ENCODE measurements around the gene PACSIN1.
"Not testable (repeated sequence)": the region's sequence is repeated elsewhere in the genome, so short reads cannot be mapped to it uniquely, and the experiment has no call there.

The PACSIN1 gene

GRCh38 chr6:34484899-34485298 lies 19.0 kb downstream of the PACSIN1 start:
- no peak for DNase-seq (ENCODE audit: low read depth, low spot score)

GRCh38 chr6:34485321-34486060 lies 19.6 kb downstream of the PACSIN1 start:
- DNase-seq (ENCODE audit: low read depth, low spot score), result no peak

GRCh38 chr6:34486106-34486740 lies 20.3 kb downstream of the PACSIN1 start:
- no peak for DNase-seq (ENCODE audit: low read depth, low spot score)

DNA sequence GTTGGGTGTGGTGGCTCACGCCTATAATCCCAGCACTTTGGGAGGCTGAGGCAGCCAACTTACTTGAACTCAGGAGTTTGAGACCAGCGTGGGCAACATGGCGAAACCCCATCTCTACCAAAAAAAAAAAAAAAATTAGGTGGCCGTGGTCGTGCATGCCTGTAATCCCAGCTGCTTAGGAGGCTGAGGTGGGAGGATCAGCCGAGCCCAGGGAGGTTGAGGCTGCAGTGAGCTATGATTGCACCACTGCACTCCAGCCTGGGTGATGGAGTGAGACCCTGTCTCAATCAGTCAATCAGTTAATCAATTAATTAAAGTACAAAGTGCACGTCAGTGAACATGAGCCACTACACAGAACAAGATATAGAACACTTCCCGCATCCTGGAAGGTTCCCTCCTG lies 21.0 kb downstream of the PACSIN1 start:
- DNase-seq (ENCODE audit: low read depth, low spot score), result not testable (repeated sequence)

DNA sequence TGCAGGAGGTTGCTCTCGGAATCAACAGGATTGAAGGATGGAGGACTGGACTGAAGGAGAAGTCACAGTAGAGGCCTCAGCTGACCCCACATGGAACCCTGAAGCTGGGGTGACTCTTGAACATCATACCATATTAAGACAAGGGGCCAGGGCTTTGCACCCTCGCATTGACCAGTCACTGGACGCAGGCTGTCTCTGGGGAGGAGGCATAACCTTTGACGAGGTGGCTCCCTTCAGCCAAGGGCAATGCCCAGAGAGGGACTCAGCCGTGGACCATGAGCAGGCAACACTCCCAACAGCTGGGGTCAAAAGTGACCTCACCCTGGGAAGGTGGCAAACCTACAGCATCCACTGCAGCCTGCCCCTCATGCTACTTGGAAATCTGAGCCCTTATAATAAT lies 21.7 kb downstream of the PACSIN1 start:
- no peak for DNase-seq (ENCODE audit: low read depth, low spot score)

DNA sequence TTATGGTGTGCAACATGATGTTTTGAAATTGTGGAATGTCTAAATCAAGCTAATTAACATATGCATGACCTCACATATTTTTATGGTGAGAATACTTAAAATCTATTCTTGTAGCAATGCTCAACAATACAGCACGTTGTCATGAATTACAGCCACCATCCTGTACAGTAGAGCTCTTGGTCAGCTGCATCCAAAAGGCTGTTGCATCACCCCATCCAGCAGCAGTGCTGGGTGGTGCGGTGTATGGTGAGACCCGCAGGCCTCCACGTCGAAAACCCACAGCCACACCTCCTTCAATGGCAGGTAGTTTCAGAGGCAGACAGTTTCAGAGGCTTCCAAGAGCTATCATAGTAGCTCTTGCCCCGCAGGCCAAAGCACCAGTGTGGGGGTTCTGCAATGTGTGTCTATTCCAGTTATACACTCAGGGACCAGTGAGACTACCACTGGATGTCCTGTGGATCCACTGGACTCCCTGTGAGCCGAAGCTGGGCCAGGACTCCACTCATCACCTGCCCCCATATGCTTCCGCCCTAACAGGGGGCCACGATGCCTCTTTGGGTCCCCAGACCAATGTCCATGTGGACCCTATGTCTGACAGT lies 23.4 kb downstream of the PACSIN1 start:
- DNase-seq (ENCODE audit: low read depth, low spot score), result no peak

DNA sequence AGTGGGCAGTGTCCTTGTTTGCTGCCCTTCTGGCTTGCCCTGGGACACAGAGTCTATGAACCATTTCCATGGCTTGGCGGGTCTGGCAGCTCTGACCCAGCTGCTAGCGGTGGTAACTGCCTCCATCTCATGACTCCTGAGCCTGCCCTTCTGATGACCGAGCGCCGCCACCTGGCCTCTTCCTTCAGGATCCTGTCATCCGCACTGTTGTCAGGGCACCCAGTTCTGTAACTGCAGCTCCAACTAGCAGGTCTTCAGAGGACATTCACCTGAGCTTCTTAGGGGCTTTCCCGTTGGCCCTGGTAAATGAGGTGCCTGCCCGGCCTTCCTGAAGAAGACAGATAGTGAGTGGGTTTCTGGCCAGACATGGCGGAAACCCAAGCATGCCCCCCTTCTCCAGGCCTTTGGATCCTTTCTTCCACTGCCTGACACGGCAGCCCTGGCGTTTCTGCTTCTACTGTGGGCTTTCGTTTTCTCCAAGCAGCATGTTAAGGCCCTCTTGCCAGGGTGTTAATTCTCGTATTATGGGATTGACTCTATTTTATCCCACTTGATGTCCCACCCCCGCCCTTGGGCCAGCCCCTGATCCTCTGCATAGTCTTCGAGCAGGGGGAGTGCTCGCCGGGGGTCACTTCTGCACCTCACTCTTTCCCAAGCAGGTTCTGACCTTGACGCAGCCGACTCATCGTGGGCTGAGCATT lies 24.7 kb downstream of the PACSIN1 start:
- DNase-seq (ENCODE audit: low read depth, low spot score), result no peak

DNA sequence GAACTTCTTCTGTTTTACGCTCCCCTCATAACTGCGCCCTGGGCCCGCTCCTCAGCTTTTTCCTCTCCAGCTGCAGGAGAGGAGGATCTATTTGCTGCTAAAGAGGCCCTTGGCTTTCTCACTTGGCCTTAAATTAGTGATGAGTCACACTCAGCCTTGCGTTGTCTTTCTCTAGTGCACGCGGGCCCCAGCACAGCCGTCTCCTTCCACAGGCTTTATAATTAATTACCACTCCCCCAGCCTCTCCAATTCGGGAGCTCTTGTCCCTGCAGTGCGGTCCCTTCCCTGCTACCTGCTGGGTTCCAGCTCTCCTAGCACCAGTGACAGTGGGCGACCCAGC lies 25.2 kb downstream of the PACSIN1 start:
- DNase-seq (ENCODE audit: low read depth, low spot score), result no peak

GRCh38 chr6:34493344-34493743 lies 27.5 kb downstream of the PACSIN1 start:
- no peak for DNase-seq (ENCODE audit: low read depth, low spot score)

- no peak for DNase-seq (ENCODE audit: low read depth, low spot score)
Observed at GRCh38 chr6:34494973-34495372, 29.1 kb downstream of the PACSIN1 start.

DNA sequence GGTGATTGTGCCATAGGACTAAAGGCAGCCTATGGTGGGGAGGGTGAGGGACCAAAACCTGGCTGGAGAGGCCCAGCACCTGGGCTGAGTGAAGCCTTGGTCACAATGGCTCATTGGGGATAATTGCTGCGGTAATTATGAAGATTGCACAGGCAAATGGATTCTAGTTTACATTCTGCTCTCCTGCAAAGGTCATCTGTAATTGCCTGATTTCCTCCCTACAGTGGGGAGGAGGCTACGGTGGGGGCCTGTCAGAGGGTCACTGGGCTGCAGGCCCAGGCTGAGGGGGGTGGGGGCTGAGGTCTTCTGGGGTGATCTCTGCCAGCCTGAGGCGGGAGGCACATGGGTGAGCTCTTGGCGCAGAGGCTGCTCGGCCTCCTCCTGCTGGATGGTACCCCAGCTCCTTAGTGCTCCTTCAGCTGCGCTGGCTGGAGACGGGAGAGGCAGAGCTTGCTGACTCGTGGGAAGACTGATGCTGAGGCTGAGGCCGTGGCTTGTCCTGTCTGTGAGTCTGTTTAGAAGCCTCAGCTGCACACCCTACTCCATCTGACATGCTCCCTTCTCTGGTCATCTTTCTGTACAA lies 30.3 kb downstream of the PACSIN1 start:
- no peak for DNase-seq (ENCODE audit: low read depth, low spot score)

DNA sequence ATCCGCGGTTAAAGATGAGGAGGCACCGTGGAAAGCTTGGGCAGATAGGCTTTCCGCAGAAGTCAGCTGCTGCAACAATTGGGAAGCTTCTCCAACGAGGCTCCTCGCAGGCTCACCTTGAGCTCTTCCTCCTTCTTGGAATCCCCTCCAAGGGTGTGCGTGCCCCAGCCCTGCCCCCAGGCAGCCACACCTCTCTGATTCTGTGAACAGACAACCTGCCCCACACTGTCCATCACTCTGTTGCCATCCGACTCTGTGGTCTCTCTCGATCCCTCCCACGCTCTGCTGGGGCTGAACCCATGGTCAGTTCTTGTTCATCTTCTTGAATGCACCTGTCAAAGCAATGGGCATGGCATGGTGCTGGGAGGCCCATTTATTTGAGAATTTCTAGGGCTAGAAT lies 31.5 kb downstream of the PACSIN1 start:
- DNase-seq (ENCODE audit: low read depth, low spot score), result no peak

DNA sequence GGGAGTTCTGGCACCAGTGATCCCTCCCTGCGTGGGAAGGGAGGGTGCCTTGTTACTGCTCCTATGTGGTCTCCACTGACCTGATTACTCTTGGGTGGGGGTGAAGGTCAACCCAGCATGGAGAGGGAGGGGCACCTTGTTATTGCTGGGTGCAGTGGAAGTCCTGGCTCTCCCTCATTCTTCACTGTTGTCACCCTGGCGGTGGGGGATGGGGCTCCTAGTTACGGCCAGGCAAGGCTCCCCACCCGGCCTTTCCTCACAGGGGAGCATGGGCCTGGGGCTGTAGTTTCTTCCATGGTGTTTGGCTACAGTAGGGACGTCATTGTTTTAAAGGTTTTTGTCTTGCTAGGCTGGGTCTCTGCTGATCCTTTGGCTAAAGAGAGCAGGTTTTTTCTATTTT lies 40.8 kb downstream of the PACSIN1 start:
- no peak for DNase-seq (ENCODE audit: low read depth, low spot score)

DNA sequence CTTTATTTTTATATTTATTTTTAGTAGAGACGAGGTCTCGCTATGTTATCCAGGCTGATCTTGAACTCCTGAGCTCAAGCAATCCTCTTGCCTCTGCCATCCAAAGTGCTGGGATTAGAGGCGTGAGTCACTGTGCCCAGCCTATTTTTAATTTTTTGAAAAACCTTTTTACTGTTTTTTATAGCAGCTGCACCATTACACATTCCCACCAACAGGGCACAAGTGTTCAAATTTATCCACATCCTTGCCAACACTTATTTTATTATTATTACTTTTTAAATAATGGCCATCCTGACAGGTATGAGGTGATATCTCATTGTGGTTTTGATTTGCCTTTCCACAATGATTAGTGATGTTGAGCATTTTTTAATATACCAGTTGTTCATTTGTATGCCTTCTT lies 42.5 kb downstream of the PACSIN1 start:
- no peak for DNase-seq (ENCODE audit: low read depth, low spot score)

DNA sequence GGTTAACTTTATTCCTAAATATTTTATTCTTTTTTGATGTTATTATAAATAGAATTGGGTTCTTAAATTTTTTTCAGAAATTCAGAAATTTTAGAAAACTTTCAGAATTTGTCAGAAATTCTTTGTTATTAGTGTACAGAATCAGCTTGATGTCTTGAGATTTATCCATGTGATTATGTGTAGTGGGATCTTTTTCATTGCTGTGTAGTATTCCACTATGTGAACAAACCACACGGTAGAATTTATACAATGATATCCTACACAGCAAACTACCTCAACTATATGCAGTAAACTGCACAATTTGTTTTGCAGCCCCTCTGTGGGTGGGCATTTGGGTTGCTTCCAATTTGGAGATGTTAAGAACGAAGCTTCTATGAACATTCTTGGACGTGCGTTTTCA lies 43.9 kb downstream of the PACSIN1 start:
- no peak for DNase-seq (ENCODE audit: low read depth, low spot score)

GRCh38 chr6:34510299-34510698 lies 44.4 kb downstream of the PACSIN1 start:
- no peak for DNase-seq (ENCODE audit: low read depth, low spot score)

GRCh38 chr6:34511214-34511914 lies 45.5 kb downstream of the PACSIN1 start:
- DNase-seq (ENCODE audit: low read depth, low spot score), result no peak

DNA sequence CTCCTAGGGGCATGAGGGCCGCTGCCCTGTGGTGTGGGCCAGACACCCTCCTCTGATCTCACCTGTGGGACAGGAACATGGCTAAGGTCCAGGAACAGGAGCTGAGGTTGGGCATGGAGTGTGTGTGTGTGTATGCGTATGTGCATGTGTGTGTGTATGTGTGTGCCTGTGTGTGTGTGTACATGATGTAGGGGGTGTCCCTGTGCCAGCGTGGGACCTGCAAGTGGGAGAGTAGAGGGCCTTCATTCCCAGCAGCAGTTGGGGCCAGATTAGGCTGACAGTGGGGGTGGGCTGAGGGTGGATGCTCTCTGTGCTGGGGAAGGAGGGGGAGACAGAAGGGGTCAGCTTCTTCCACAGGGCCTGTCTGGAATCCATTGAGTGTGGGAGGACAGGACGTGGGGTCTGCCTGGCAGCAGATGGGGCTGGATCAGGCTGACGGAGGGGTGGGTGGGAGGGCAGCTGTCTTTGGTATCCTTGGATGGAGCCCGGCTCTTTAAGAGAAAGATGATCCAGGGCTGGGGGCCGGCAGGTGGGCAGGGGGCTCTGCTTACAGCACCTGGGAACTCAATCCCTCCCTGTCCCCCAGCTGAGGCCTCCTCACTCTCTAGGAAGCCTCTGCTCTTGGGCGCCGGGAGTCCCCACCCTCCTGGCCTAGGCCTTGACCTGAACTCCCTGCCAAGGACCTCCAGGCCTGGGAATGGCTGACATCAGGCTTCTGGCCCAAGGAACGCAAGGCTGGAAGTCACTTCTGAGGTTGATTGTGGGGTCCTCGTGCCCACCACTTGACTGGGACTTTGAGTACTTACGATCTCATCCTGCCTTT lies 46.2 kb downstream of the PACSIN1 start:
- no peak for DNase-seq (ENCODE audit: low read depth, low spot score)

DNA sequence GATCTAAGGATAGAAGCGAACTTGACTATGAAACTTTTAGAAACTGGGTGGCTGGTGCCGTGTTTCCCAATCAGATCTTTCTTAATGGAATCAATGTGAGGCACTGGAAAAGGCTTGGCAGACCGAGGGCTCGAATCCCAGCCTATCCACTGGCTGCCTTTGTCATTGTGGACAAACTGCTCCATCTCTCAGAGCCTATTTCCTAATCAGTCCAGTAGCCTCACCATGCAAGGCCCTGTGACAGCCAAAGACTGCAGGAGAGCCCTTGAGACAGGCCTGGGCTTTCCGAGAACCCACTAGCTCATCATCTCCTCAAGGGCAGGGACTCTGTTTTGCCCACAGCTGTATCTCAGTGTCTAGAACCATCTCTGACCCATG lies 46.9 kb downstream of the PACSIN1 start:
- no peak for DNase-seq (ENCODE audit: low read depth, low spot score)

GRCh38 chr6:34513646-34514045 lies 47.8 kb downstream of the PACSIN1 start:
- DNase-seq (ENCODE audit: low read depth, low spot score), result no peak

DNA sequence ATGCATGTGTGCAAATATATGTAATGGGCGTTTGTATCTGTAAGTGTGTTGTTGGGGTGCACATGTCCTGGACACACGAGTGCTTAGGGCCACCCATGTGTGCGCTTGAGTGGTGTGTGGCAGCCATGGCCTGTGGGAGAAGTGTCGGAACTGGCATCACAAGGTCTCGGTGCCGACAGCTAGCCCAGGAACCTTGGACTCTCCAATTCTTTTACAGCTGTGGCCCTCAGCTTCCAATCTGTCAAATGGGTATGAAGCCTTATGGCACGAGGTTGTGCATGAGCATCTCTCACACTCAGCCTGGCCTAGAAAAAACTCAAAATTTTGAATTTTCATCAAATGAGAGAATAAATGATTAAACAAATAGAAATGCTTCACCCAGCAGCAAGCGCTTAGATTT lies 48.2 kb downstream of the PACSIN1 start:
- no peak for DNase-seq (ENCODE audit: low read depth, low spot score)

All from iPS DF 19.7 (cell line).